GM13976 (cell line): ENCODE results near the gene ZNF394.

Experiments
- DNase-seq: peaks from one replicate; pipeline ENCODE4 v3.0.0; 2012; ENCODE audit warnings: low spot score
- CTCF ChIP-seq: IDR thresholded peaks from 2 replicates; pipeline ENCODE4 v1.5.1; 2012; ENCODE audit warnings: borderline replicate concordance, mild to moderate bottlenecking; ENCODE audit not compliant: insufficient read depth; ENCODE audit errors: extremely low read depth, missing control alignments, control extremely low read depth
- in situ Hi-C: fragments of 300-500 bp; cut with MboI; formaldehyde crosslinking; loops from one replicate; pipeline ENCODE4 v1.12.0; 2022; ENCODE audit warnings: low sequenced_read_pairs, mixed read lengths, inconsistent platforms; ENCODE audit not compliant: unreplicated experiment

The ZNF394 gene

GRCh38 chr7:99539213-99539811, 39.2 kb upstream of the ZNF394 start:
- in situ Hi-C loops = no loop called here
- TF ChIP-seq CTCF = no peak
- no peak for DNase-seq

DNA sequence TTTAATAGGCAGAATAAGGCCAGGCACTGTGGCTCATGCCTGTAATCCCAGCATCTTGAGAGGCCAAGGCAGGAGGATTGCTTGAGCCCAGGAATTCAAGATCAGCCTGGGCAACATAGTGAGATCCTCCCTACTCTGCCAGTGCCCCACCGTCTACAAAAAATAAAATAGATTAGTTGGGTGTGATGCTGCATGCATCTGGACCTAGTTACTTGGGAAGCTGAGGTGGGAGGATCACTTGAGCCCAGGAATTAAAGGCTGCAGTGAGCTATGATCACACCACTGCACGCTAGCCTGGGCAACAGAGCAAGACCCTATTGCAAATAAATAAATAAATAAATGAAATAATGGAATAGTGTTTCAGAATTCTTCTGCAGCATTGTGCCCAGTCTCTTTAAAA, 35.6 kb upstream of the ZNF394 start:
- in situ Hi-C loops = no loop called here
- no peak for TF ChIP-seq CTCF
- no peak for DNase-seq

DNA sequence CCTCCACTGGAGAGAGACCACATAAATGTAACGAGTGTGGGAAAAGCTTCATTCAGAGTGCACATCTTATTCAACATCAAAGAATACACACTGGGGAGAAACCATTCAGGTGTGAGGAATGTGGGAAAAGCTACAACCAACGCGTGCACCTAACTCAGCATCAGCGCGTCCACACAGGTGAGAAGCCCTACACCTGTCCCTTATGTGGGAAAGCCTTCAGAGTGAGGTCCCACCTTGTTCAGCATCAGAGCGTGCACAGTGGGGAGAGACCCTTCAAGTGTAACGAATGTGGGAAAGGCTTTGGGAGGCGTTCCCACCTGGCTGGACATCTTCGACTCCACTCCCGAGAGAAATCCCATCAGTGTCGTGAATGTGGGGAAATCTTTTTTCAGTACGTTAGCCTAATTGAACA, 31.3 kb upstream of the ZNF394 start:
- in situ Hi-C loops = no loop called here
- no peak for DNase-seq
- no peak for TF ChIP-seq CTCF

DNA sequence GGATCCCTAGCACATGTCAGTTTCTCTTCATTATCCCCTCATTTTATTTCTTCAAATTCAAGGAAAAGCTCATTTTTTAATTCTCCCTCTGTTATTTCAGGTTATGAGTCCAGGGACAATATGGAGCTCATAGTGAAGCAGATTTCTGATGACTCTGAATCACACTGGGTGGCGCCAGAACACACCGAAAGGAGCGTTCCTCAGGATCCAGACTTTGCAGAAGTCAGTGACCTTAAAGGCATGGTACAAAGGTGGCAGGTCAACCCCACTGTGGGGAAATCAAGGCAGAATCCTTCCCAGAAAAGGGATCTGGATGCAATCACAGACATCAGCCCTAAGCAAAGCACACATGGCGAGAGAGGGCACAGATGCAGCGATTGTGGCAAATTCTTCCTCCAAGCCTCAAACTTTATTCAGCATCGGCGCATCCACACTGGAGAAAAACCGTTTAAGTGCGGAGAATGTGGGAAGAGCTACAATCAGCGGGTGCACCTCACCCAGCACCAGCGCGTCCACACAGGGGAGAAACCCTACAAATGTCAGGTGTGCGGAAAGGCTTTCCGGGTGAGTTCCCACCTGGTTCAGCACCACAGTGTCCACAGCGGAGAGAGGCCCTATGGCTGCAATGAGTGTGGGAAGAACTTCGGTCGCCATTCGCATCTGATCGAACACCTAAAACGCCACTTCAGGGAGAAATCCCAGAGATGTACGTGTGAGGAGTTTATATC, 25.8 kb upstream of the ZNF394 start:
- no peak for DNase-seq
- in situ Hi-C loops = no loop called here
- TF ChIP-seq CTCF = peak; percentile 28

DNA sequence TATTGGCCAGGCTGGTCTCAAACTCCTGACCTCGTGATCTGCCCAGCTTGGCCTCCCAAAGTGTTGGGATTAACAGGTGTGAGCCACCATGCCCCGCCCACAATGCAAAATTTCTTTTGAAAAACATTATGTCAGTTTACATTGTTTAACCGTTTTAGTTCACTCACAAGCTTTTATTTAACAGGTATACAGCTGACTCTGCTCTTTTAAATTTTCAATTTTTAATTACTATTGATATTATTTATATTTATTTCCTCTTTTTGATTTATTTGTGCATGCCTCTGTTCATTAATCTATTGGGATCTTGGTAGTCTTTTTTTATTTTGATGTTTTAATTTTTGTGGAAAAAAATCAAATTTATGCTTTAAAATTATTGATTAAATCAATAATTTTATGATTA, 21.3 kb upstream of the ZNF394 start:
- no peak for TF ChIP-seq CTCF
- in situ Hi-C loops = no loop called here
- no peak for DNase-seq

GRCh38 chr7:99514050-99514449, 14.0 kb upstream of the ZNF394 start:
- TF ChIP-seq CTCF = no peak
- in situ Hi-C loops = no loop called here
- peak; percentile 46 for DNase-seq
